NT2/D1 (cell line): ENCODE results near the gene TNFRSF14.

Experiments
- SUZ12 ChIP-seq: IDR thresholded peaks from 2 replicates; pipeline ENCODE4 v1.6.1; 2011; ENCODE audit not compliant: insufficient read length, insufficient read depth; ENCODE audit errors: extremely low read depth
- YY1 ChIP-seq: IDR thresholded peaks from 2 replicates; pipeline ENCODE4 v1.6.1; 2011; ENCODE audit not compliant: insufficient read length, insufficient read depth
- ZNF274 ChIP-seq: IDR thresholded peaks from 2 replicates; pipeline ENCODE4 v1.6.1; 2011; ENCODE audit warnings: mild to moderate bottlenecking, low read depth, low read length

GRCh38 chr1:2538376-2538775 is 17.8 kb upstream of the TNFRSF14 start:
- TF ChIP-seq YY1 = no peak
- no peak for TF ChIP-seq SUZ12
- TF ChIP-seq ZNF274 = no peak
